ENCODE measurements around the gene CPLX4.
"Not testable (repeated sequence)": the region's sequence is repeated elsewhere in the genome, so short reads cannot be mapped to it uniquely, and the experiment has no call there.

The CPLX4 gene

DNA sequence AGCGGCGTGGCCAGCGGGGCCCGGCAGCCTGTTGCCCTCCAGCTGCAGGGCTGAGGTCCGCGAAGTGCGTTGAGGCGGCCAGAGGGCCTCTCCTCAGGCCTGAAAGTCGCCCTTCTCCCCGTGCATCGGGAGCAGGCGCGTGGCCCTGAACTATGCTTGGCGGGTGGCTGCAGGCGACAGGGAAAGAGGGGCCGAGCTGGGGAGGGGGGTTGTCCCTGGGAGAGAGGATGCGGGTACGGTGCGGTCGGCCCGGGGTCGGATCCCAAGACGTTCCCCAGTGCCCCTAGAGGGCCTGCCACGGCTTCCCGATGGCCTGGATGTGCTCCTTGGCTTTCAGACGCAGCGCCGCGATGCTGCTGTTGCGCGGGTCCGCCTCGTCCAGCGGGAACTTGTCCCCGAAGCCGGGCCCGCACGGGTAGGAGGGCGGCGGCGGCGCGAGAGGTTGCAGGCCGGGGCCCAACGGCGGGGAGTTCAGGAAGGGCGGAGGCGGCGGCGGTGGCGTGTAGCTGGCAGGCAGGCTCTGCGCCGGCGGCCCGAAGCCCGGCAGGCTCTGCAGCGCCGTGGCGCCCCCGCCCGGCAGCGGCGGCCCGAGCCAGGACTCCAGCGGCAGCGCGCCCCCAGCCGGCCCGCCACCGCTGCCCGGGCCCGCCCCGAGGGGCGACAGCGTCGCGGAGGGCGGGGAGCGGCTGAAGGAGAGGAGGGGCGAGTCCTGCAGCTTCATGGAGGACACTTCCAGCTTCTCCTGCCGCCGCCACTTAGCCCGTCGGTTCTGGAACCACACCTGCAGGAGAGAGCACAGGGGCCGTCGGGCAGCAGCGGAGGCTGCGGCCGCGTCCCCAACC is 49.5 kb downstream of the CPLX4 start:
- no peak for DNase-seq

DNA sequence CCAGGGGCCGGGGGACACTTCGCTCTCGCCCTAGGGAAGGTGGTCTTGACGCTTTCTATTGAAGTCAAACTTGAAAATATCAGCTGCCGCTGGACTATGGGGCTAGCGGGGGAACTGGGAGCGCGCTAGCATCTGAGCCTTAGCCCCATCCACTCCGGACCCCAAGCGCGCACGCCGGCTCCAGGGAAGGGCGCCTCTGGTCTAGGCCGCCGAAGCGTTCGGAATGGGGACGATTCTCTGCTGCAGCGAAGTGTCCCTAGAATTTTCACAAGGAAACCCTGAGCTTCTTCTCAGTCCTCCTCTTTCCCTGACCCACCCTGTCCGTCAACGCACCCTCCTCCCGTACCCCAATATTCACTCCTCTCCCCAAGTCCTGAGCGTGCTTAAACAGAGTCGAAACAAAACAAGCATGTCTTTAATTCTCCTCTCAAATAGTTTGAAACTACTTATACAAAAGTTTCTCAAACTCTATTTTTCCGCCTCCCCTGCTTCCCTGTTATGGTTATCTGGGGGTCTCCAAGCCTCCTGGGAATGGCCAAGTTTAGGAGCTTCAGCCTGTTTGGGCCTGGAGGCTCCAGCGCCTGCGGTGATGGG is 50.2 kb downstream of the CPLX4 start:
- DNase-seq = no peak

DNA sequence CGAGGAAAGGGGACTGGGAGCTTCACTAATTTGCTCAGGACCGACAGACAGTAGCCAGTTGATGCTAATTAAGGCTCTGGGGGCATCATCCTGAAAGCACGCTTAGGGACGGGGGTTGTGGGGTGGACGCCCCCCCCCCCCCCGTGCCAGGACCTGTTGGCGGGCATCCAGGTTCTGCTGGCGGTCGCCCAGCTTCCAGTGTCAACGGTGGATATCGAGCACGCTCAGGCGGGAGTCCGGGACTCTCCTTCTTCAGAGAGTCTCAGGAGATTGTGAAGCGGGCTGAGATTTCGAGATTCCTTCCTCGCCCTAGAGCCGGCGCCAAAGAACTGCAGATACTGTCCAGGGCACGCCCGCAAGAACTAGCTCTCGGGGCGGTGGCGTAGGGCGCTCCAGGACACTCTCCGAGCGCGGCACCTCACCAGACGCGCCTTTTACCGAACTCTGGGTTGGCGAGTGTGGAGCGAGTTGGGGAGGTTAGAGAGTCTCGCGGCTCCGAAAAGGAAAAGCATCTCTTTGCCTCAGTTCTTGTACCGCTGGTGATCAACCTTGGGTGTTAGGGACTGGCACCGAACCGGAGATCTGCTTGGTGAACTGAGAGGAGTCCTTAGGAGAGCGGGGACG is 50.8 kb downstream of the CPLX4 start:
- DNase-seq = no peak

- DNase-seq = no peak
Measured at GRCh38 chr18:59266886-59267502, 51.5 kb downstream of the CPLX4 start.

GRCh38 chr18:59266459-59266858 is 52.0 kb downstream of the CPLX4 start:
- DNase-seq = no peak

- DNase-seq = no peak
Measured at GRCh38 chr18:59265974-59266369, 52.5 kb downstream of the CPLX4 start.

DNA sequence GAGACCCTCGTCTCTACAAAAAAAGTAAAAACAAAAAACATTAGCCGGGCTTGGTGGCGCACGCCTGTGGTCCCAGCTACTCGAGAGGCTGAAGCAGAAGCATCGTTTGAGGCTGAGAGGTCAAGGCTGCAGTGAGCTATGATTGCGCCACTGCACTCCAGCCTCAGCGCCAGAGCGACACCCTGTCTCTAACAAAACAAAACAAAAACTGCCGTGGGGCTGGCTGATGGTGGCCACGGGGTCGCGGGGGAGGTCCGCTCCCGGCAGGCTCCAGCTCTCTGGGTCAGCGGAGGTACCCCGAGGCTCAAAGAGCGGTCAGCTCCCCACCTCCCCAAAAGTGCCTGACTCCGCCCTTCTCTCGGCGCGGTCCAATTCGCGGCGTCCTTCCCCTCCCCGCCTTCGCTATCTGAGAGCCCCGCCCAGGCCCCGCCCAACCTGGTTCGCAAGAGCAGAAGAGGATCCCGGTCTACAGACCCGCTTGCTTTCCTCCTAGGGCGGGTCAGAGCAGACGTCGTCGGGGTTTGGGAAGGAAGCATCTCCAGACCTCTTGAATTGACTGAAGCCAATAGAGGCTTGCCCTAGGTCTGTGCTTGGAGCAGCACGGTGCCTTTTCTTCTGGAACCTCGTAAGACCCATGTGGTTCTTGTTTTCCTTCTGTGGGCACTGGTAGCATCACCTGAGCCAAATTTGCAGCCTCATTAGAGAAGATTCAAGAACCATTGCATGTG is 53.0 kb downstream of the CPLX4 start:
- no peak for DNase-seq

- no peak for DNase-seq
Measured at GRCh38 chr18:59264651-59265245, 53.7 kb downstream of the CPLX4 start.

- DNase-seq = no peak
Measured at GRCh38 chr18:59264121-59264571, 54.3 kb downstream of the CPLX4 start.

DNA sequence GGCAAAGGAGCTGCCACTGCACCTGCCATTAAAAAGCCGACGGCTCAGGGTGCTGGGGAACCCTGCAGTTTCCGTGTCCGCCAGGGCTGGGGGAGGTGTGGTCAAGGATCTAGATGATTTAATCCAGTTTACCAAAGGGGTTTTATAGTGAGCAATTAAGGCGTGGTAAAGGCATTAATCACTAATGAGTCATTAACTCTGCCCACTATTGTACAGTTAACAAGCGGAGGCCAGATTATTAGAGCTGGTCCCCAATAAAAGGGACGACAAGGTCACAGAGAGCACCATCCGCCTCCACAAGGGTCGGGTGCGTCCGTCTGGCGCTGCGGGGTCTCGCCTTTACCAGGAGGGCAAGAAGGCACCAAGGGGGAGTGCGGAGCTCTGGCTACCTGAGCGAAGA is 54.8 kb downstream of the CPLX4 start:
- DNase-seq = no peak

GRCh38 chr18:59262243-59262642 is 56.2 kb downstream of the CPLX4 start:
- DNase-seq = not testable (repeated sequence)

- DNase-seq = not testable (repeated sequence)
Measured at GRCh38 chr18:59261842-59262241, 56.6 kb downstream of the CPLX4 start.

DNA sequence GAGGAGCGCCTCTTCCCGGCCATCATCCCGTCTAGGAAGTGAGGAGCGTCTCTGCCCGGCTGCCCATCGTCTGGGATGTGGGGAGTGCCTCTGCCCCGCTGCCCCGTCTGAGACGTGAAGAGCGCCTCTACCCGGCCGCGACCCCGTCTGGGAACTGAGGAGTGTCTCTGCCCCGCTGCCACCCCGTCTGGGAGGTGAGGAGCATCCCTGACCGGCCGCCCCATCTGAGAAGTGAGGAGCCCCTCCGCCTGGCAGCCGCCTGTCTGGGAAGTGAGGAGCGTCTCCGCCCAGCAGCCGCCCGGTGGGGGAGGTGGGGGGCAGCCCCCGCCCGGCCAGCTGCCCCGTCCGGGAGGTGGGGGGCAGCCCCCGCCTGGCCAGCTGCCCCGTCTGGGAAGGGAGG is 63.0 kb downstream of the CPLX4 start:
- DNase-seq = not testable (repeated sequence)

DNA sequence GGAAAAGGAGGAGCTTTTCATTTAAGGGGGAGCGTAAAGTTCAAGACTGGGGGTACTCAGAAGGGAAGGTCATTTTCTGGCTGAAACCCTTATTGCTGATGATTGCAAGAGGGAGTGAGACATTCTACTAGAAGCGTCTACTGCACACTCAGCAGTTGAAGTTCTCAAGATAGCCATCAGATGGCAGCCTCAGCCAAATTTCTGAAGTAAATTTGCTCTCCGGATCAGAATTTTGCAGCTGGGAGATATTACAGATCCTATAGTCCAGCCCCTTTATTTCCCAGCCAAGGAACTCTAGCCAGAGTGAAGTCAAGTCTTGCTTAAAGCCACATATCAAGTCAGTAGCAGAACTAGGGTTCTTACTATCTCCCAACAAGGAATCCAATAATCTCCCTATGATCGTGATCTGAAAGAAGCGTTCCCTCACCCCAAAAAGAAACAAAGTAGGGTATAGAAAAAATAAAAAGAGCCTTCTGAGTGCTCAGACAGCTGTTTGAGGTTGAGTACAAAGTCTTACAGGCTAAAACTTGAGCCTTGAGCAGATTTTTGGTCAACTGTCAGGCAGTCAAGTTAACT is 69.2 kb downstream of the CPLX4 start:
- no peak for DNase-seq

GRCh38 chr18:59246796-59247195 is 71.7 kb downstream of the CPLX4 start:
- no peak for DNase-seq

Data from SIG-M5 (cell line).